ENCODE data around the gene FHL2. TPM values are rescaled to one million over a fixed set of nuclear protein-coding genes. Genes with fewer than 3 reads are reported as not detected.

Gene FHL2
- total RNA-seq, 1 experiment from 2014 or later = 21.1 TPM

DNA sequence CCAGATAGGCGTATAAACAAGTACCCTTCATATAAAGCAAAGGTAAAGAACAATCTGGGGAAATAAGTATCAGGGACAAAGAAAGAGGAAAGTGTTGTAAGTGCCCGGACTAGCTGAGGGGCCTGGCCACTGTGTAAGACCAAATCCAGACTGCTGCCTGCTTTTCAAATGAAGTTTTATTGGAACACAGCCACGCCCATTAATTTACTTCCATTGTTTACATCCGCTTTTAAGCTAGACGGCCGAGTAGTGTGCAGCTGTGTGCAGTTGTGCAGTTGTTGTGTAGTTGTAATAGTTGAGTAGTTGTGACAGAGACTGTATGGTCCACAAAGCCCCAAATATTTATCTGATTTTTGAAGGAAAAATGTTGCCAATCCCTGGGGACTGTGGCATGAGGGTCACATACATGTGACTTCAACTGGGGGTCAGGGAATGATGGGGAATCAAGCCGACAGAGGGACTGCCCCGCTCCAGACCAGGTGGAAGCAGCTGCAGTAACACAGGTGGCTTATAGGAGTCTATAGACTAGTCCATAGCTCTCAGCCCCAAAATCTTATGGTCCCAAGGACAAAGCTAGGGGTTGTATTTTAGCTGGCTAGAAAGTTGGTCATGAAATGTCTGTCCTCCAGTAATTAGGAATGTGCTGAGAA is 30.0 kb downstream of the FHL2 start:
- H3K4me1 Mint-ChIP-seq = peaks cover 2% of the 10 kb centered on the region; the same call in 1 of the 2 replicates
- CTCF ChIA-PET = interaction anchor here (0.8 to 1.3 kb wide), 3 partner anchors 148 to 152 kb away, joined by 3 to 9 read pairs (median 3); no protein-coding TSS in a partner anchor
- H3K27ac Mint-ChIP-seq = no peak overlapping the region
- POLR2A ChIA-PET = no interaction called here
- H3K4me3 Mint-ChIP-seq = no peak overlapping the region
- DNase-seq (ENCODE audit: low spot score) (no peak), ATAC-seq (no peak)
- H3K27me3 Mint-ChIP-seq (ENCODE audit: low read depth) = no peaks in the 10 kb centered on the region
- TF ChIP-seq FOXK1 (CRISPR knock-in tag; IDR thresholded peaks at IDR 0.05) (no peak), ZNF317 (CRISPR knock-in tag; IDR thresholded peaks at IDR 0.05; ENCODE audit: borderline replicate concordance, low read depth) (no peak), RELA (CRISPR knock-in tag; IDR thresholded peaks at IDR 0.05; ENCODE audit: borderline replicate concordance) (no peak)
- TF ChIP-seq, protein P1, sequence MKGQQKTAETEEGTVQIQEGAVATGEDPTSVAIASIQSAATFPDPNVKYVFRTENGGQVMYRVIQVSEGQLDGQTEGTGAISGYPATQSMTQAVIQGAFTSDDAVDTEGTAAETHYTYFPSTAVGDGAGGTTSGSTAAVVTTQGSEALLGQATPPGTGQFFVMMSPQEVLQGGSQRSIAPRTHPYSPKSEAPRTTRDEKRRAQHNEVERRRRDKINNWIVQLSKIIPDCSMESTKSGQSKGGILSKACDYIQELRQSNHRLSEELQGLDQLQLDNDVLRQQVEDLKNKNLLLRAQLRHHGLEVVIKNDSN (CRISPR knock-in tag; IDR thresholded peaks at IDR 0.05) = no peak
- no peaks in the 10 kb centered on the region for H3K9me3 Mint-ChIP-seq
- peaks cover 25% of the 10 kb centered on the region for H3K36me3 Mint-ChIP-seq

DNA sequence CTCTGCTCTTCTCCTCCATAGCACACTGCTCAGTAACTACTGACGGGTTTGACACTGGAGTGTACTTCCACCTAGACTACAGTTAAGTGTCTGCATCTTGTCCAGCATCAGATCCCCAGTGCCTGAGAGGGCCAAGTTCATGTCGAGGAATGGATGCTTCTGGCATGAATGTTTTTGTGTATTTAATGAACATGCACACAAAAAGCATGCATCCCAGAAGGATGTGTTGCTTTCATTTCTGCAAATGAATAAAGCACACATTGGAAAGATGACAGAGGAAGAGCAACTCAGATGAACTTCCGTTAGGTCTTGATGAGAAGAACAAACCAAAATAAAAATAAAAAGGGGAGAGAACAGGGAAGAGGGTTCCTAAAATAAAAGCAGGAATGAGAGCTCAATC is 33.6 kb downstream of the FHL2 start:
- TF ChIP-seq MYBL2 (CRISPR knock-in tag; IDR thresholded peaks at IDR 0.05) = no peak
- no peak for TF ChIP-seq CREB1 (CRISPR knock-in tag; IDR thresholded peaks at IDR 0.05)
- no peak for TF ChIP-seq ZNF671 (CRISPR knock-in tag; IDR thresholded peaks at IDR 0.05)
- no peak for TF ChIP-seq ETV6 (CRISPR knock-in tag; IDR thresholded peaks at IDR 0.05)
- TF ChIP-seq, protein P2, sequence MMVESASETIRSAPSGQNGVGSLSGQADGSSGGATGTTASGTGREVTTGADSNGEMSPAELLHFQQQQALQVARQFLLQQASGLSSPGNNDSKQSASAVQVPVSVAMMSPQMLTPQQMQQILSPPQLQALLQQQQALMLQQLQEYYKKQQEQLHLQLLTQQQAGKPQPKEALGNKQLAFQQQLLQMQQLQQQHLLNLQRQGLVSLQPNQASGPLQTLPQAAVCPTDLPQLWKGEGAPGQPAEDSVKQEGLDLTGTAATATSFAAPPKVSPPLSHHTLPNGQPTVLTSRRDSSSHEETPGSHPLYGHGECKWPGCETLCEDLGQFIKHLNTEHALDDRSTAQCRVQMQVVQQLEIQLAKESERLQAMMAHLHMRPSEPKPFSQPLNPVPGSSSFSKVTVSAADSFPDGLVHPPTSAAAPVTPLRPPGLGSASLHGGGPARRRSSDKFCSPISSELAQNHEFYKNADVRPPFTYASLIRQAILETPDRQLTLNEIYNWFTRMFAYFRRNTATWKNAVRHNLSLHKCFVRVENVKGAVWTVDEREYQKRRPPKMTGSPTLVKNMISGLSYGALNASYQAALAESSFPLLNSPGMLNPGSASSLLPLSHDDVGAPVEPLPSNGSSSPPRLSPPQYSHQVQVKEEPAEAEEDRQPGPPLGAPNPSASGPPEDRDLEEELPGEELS (CRISPR knock-in tag; IDR thresholded peaks at IDR 0.05) = no peak
- no peak for TF ChIP-seq NFE2L1 (CRISPR knock-in tag; IDR thresholded peaks at IDR 0.05)
- TF ChIP-seq TEAD4 (CRISPR knock-in tag; IDR thresholded peaks at IDR 0.05) = no peak
- no peak for TF ChIP-seq CREM (CRISPR knock-in tag; IDR thresholded peaks at IDR 0.05)
- TF ChIP-seq, protein P3, sequence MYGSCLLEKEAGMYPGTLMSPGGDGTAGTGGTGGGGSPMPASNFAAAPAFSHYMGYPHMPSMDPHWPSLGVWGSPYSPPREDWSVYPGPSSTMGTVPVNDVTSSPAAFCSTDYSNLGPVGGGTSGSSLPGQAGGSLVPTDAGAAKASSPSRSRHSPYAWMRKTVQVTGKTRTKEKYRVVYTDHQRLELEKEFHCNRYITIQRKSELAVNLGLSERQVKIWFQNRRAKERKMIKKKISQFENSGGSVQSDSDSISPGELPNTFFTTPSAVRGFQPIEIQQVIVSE (CRISPR knock-in tag; IDR thresholded peaks at IDR 0.05; ENCODE audit: borderline replicate concordance) = no peak
- TF ChIP-seq, protein P4, sequence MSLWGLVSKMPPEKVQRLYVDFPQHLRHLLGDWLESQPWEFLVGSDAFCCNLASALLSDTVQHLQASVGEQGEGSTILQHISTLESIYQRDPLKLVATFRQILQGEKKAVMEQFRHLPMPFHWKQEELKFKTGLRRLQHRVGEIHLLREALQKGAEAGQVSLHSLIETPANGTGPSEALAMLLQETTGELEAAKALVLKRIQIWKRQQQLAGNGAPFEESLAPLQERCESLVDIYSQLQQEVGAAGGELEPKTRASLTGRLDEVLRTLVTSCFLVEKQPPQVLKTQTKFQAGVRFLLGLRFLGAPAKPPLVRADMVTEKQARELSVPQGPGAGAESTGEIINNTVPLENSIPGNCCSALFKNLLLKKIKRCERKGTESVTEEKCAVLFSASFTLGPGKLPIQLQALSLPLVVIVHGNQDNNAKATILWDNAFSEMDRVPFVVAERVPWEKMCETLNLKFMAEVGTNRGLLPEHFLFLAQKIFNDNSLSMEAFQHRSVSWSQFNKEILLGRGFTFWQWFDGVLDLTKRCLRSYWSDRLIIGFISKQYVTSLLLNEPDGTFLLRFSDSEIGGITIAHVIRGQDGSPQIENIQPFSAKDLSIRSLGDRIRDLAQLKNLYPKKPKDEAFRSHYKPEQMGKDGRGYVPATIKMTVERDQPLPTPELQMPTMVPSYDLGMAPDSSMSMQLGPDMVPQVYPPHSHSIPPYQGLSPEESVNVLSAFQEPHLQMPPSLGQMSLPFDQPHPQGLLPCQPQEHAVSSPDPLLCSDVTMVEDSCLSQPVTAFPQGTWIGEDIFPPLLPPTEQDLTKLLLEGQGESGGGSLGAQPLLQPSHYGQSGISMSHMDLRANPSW (CRISPR knock-in tag; conservative IDR thresholded peaks at IDR 0.05; ENCODE audit: low read depth) = no peak
- TF ChIP-seq, protein P5, sequence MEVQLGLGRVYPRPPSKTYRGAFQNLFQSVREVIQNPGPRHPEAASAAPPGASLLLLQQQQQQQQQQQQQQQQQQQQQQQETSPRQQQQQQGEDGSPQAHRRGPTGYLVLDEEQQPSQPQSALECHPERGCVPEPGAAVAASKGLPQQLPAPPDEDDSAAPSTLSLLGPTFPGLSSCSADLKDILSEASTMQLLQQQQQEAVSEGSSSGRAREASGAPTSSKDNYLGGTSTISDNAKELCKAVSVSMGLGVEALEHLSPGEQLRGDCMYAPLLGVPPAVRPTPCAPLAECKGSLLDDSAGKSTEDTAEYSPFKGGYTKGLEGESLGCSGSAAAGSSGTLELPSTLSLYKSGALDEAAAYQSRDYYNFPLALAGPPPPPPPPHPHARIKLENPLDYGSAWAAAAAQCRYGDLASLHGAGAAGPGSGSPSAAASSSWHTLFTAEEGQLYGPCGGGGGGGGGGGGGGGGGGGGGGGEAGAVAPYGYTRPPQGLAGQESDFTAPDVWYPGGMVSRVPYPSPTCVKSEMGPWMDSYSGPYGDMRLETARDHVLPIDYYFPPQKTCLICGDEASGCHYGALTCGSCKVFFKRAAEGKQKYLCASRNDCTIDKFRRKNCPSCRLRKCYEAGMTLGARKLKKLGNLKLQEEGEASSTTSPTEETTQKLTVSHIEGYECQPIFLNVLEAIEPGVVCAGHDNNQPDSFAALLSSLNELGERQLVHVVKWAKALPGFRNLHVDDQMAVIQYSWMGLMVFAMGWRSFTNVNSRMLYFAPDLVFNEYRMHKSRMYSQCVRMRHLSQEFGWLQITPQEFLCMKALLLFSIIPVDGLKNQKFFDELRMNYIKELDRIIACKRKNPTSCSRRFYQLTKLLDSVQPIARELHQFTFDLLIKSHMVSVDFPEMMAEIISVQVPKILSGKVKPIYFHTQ (CRISPR knock-in tag; IDR thresholded peaks at IDR 0.05) = no peak
- DNase-seq (ENCODE audit: low spot score) = no peak
- POLR2A ChIA-PET = no interaction called here
- H3K4me3 Mint-ChIP-seq = no peak overlapping the region
- H3K27me3 Mint-ChIP-seq (ENCODE audit: low read depth) = no peaks in the 10 kb centered on the region
- H3K36me3 Mint-ChIP-seq = peaks cover 32% of the 10 kb centered on the region
- peaks cover 2% of the 10 kb centered on the region; the same call in 1 of the 2 replicates for H3K4me1 Mint-ChIP-seq
- H3K9me3 Mint-ChIP-seq = no peaks in the 10 kb centered on the region
- no peak overlapping the region for H3K27ac Mint-ChIP-seq
- no peak for ATAC-seq
- CTCF ChIA-PET = no interaction called here

All from WTC11 (cell line).